ENCODE data around the gene DOCK7. TPM values are rescaled to one million over a fixed set of nuclear protein-coding genes. Genes with fewer than 3 reads are reported as not detected.

The DOCK7 gene
- total RNA-seq, 4 donors from 2014 or later = 23.4 to 47.0 (median 44.2) TPM

DNA sequence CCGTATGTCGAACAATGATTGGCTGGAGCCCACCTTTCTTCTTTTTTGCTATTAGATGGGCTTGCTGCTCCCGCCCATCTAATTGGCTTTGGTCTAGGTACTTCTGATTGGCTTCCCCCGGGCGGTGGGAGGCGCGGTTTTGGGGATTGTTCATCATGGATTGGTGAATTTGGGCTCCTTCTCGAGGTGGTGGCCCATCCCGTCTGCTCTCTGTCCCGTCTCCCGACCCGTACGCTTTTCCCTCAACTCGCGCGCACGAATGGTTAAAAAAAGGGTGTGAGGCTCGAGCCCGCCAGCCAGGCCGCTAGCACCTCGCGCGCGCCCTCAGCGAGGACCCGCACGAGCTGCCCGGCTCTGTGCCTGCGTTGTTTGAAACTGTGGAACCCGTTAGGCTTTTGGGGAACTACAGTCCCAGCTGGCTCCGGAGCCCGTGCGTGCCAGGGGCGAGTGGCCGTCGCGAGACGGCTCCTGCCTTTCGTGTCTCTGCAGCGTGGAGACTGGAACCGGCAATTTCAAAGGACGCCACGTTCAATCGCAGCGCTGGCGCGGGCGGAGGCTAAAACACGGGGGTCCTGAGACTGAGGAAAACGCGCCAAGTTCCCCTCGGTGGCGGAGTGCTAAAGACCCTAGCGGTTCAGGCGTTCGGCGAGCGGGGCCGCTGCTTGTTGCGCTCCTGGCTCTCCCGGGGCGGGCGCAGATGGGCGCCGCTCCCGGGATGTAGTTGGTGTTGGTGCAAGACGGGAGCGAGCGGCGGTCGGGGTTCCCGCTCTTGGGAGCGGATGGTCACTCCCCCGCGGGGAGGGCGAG lies 251.5 kb downstream of the DOCK7 start, which contains the start of gene USP1:
Gene USP1, plus strand, starts transcription at position 584 of the 807 bp plus-strand sequence. CDS start 2,819 bp downstream, outside the sequence.
- H3K27ac ChIP-seq = peak within 1 kb of the TSS; percentile 98
- H3K9me3 ChIP-seq = no peaks in the 10 kb centered on the region
- peak within 1 kb of the TSS; percentile 97 for H3K4me3 ChIP-seq
- TF ChIP-seq, protein P1, sequence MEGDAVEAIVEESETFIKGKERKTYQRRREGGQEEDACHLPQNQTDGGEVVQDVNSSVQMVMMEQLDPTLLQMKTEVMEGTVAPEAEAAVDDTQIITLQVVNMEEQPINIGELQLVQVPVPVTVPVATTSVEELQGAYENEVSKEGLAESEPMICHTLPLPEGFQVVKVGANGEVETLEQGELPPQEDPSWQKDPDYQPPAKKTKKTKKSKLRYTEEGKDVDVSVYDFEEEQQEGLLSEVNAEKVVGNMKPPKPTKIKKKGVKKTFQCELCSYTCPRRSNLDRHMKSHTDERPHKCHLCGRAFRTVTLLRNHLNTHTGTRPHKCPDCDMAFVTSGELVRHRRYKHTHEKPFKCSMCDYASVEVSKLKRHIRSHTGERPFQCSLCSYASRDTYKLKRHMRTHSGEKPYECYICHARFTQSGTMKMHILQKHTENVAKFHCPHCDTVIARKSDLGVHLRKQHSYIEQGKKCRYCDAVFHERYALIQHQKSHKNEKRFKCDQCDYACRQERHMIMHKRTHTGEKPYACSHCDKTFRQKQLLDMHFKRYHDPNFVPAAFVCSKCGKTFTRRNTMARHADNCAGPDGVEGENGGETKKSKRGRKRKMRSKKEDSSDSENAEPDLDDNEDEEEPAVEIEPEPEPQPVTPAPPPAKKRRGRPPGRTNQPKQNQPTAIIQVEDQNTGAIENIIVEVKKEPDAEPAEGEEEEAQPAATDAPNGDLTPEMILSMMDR (IDR thresholded peaks at IDR 0.05) = no peak
- TF ChIP-seq POLR2AphosphoS5 (IDR thresholded peaks at IDR 0.05) (peak in 2 of 3 donors; percentile 6 to 74), POLR2A (IDR thresholded peaks at IDR 0.05) (no peak), EP300 (IDR thresholded peaks at IDR 0.05) (no peak)
- peak; percentile 99 to 100 for DNase-seq (ENCODE audit: low spot score in 2 of 2)
- H3K4me1 ChIP-seq = peaks cover 31% of the 10 kb centered on the region
- no peaks in the 10 kb centered on the region for H3K27me3 ChIP-seq
- under 1% methylated on average over 15 of the region's 76 CpGs for WGBS
- no peaks in the 10 kb centered on the region for H3K36me3 ChIP-seq

DNA sequence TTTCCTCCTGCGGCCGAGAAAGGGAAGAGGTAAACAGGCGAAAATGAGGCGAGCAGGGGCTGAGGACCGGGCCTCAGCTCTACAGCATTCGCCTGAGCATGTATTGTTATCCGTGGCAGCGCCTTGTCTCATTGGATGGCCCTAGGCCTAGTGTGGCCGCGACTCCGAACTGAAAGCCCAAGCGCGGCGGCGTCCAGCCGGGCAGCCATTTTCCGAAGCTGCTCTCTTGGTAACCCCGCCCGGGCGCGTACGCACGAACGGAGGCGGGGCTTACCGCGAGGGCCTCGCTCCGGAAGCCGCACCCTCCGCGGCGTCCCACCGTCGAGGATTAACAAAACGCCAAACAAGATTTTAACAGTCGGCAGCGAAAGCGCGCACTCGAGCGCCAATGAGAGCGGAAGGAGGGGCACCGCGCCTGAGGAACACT lies 252.1 kb downstream of the DOCK7 start:
- TF ChIP-seq POLR2A (IDR thresholded peaks at IDR 0.05) (peak; percentile 73 to 97), EP300 (IDR thresholded peaks at IDR 0.05) (no peak), POLR2AphosphoS5 (IDR thresholded peaks at IDR 0.05) (peak; percentile 62 to 98 (median 93))
- TF ChIP-seq, protein P1 (IDR thresholded peaks at IDR 0.05) = no peak
- under 1% methylated on average over 43 of the region's 45 CpGs for WGBS
- no peaks in the 10 kb centered on the region for H3K27me3 ChIP-seq
- DNase-seq (ENCODE audit: low spot score in 2 of 2) = peak in 1 of 2 donors; percentile 97
- peak overlapping the region; percentile 97 for H3K4me3 ChIP-seq
- H3K27ac ChIP-seq = peak overlapping the region; percentile 98
- no peaks in the 10 kb centered on the region for H3K9me3 ChIP-seq
- H3K4me1 ChIP-seq = peaks cover 31% of the 10 kb centered on the region
- no peaks in the 10 kb centered on the region for H3K36me3 ChIP-seq

DNA sequence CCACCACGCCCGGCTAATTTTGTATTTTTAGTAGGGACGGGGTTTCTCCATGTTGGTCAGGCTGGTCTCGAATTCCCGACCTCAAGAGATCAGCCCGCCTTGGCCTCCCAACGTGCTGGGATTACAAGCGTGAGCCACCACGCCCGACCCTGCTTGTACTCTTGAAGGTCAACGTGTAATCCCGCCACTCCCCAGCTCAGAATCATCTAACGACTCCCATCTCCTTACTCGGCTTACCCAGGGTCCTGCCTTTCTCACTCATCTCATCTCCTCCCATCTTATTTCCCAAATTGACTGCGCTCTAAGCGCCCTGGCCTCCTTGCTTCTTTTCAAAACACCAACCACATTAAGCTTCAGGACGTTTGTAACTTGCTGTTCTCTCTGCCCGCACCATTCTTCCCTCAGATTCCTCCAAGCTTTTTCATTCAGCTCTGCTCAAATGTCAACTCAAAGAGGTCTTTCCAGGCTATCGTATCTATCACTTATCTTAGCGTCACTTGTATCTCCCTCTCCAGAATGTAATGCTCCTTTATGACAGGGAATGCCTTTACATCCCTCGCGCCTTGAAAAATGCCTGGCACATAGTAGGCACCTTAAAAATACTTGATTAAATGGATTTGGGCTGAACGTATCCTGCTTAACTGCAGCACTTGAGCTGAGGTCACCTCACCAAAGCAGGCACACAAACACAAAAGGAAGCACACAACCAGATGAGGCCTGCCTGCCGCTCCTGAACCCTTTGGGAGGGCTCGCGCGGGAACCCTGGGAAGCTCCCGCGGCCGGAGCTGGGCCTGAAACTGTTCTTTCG lies 252.8 kb downstream of the DOCK7 start:
- Histone ChIP-seq H3K27me3 (no peaks in the 10 kb centered on the region), H3K9me3 (no peaks in the 10 kb centered on the region), H3K4me3 (peak overlapping the region; percentile 97), H3K4me1 (peaks cover 31% of the 10 kb centered on the region), H3K36me3 (no peaks in the 10 kb centered on the region), H3K27ac (peak overlapping the region; percentile 98)
- DNase-seq (ENCODE audit: low spot score in 2 of 2) = no peak
- TF ChIP-seq POLR2AphosphoS5 (IDR thresholded peaks at IDR 0.05) (no peak), EP300 (IDR thresholded peaks at IDR 0.05) (no peak), POLR2A (IDR thresholded peaks at IDR 0.05) (no peak)
- TF ChIP-seq, protein P1 (IDR thresholded peaks at IDR 0.05) = no peak
- WGBS = 52% methylated on average over 29 of the region's 31 CpGs

DNA sequence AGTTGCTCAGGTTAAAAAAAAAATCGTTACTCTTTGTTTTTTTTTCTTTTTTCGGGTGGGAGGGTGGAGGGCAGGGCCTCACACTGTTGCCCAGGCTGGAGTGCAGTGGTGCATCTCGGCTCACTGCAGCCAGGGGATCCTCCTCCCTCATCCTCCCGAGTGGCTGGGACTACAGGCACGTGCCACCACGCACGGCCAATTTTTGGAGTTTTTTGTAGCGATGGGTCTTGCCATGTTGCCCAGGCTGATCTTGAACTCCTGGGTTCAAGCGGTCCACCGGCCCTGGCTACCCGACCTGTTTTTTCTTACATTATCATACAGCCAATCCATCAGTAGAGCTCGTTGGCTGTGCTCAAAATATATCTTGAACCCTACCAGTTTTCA lies 253.6 kb downstream of the DOCK7 start:
- no peak for DNase-seq (ENCODE audit: low spot score in 2 of 2)
- H3K27ac ChIP-seq = no peak overlapping the region
- no peaks in the 10 kb centered on the region for H3K27me3 ChIP-seq
- H3K4me3 ChIP-seq = no peak overlapping the region
- no peaks in the 10 kb centered on the region for H3K9me3 ChIP-seq
- WGBS = 90% methylated on average over 12 of the region's 12 CpGs
- H3K36me3 ChIP-seq = no peaks in the 10 kb centered on the region
- TF ChIP-seq POLR2AphosphoS5 (IDR thresholded peaks at IDR 0.05) (no peak), EP300 (IDR thresholded peaks at IDR 0.05) (no peak), POLR2A (IDR thresholded peaks at IDR 0.05) (no peak)
- TF ChIP-seq, protein P1 (IDR thresholded peaks at IDR 0.05) = no peak
- peaks cover 22% of the 10 kb centered on the region for H3K4me1 ChIP-seq

All from suprapubic skin (tissue), 4 donors.